Smooth muscle cell (in vitro differentiated cells): ENCODE data around the gene ERRFI1. TPM values are rescaled to one million over a fixed set of nuclear protein-coding genes. Genes with fewer than 3 reads are reported as not detected.

ENCODE experiments used
- DNase-seq: peaks from one replicate; lab custom pipeline; 2025; ENCODE audit not compliant: unreplicated experiment; lab: John Stamatoyannopoulos, UW
- H2AFZ ChIP-seq: fragments of 200-600 bp; sonication (generic); 2 replicates; pipeline ENCODE4 v1.6.0; 2016; ENCODE audit warnings: antibody characterized with exemption, low read depth, mild to moderate bottlenecking
- H3F3A ChIP-seq: fragments of 200-600 bp; sonication (generic); 2 replicates; pipeline ENCODE4 v1.6.0; 2017; ENCODE audit warnings: antibody characterized with exemption, low read depth
- H3K27ac ChIP-seq: fragments of 200-600 bp; sonication (generic); 2 replicates; pipeline ENCODE4 v1.5.1; 2016; ENCODE audit warnings: low read depth, mild to moderate bottlenecking
- H3K27me3 ChIP-seq: fragments of 200-600 bp; sonication (generic); 2 replicates; pipeline ENCODE4 v1.6.1; 2016; ENCODE audit warnings: low read depth, mild to moderate bottlenecking
- H3K36me3 ChIP-seq: fragments of 200-600 bp; sonication (generic); 2 replicates; pipeline ENCODE4 v1.5.1; 2016; ENCODE audit warnings: low read depth
- H3K4me1 ChIP-seq: fragments of 200-600 bp; sonication (generic); 2 replicates; pipeline ENCODE4 v1.5.1; 2016; ENCODE audit warnings: low read depth
- H3K4me2 ChIP-seq: fragments of 200-600 bp; sonication (generic); 2 replicates; pipeline ENCODE4 v1.6.0; 2016; ENCODE audit warnings: mild to moderate bottlenecking
- H3K4me3 ChIP-seq: fragments of 200-600 bp; sonication (generic); 2 replicates; pipeline ENCODE4 v1.5.1; 2016; ENCODE audit warnings: mild to moderate bottlenecking
- H3K79me2 ChIP-seq: fragments of 200-600 bp; sonication (generic); 2 replicates; pipeline ENCODE4 v1.6.0; 2016; ENCODE audit warnings: low read depth, mild to moderate bottlenecking
- H3K9ac ChIP-seq: fragments of 200-600 bp; sonication (generic); 2 replicates; pipeline ENCODE4 v1.6.0; 2016; ENCODE audit warnings: low read depth
- H3K9me3 ChIP-seq: fragments of 200-600 bp; sonication (generic); replicated peaks from 2 replicates; pipeline ENCODE4 v1.5.1; 2016; ENCODE audit warnings: low read depth
- H4K20me1 ChIP-seq: fragments of 200-600 bp; sonication (generic); 2 replicates; pipeline ENCODE4 v1.6.0; 2016; ENCODE audit warnings: low read depth
- WGBS: methylation state at CpG from one replicate; pipeline ENCODE4 v1.1.7; 2016; ENCODE audit warnings: low lambda C conversion rate; 5-methylcytosine and 5-hydroxymethylcytosine counted together
- polyA plus RNA-seq: library from polyadenylated mRNA; unstranded; fragments of >200 nt; fragmentation: Nextera tagmentation; extraction: Ambion mirVana; gene quantifications from 2 replicates; pipeline ENCODE4 v1.2.1, GENCODE V29; 2016
- total RNA-seq: library from RNA; depleted of rRNA; stranded (reverse); fragments of >200 nt; gene quantifications from 2 replicates; pipeline ENCODE4 v1.2.3, GENCODE V29; 2014
- TF ChIP-seq, protein P1 (sequence below): fragments of 200-600 bp; sonication (generic); IDR thresholded peaks from 2 replicates; pipeline ENCODE4 v1.5.1; 2017; ENCODE audit warnings: borderline replicate concordance, mild to moderate bottlenecking, antibody characterized with exemption; ENCODE audit not compliant: insufficient read depth, poor library complexity, severe bottlenecking

Gene ERRFI1
- total and polyA plus RNA-seq, 2 experiments from 2014 or later = 81.6 to 184 TPM

DNA sequence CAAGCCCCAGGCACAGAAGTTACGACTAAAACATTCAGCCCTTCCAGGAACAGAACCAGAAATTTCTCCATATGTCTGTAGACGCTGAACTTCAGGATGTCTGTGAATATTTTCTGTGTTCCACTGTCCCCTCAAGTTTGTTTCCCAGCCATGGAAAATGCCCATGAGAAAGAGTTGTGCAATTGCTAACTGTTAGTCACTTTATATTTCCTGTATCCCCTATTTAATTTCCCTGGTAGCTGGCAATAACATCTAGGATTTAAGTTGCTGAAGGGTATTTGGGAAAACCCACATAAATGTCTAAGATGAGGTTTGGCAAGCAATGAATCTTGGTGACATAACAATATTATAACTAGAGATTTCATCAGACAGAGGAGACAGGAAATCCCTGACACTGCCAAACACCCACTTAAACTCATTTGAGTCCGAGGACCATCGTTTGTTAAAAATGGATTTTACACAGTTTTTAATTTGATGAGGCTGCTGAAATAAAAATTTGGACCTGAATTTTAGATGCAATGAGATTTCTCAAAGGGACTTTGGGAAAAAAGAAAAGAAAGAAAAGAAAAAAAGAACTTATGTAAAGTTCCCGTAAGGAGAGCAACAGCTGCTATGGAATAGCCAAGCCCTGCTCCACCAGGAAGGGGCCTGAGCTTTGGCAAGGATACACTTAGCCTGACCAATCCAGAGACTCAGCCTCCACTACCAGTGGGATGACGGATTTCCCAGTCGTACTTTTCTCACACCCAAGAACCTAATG, 21.8 kb upstream of the ERRFI1 start:
- Histone ChIP-seq H3K4me1 (peaks cover 8% of the 10 kb centered on the region), H3K9ac (peak overlapping the region; percentile 76), H2AFZ (peak overlapping the region; percentile 21), H3K4me2 (peak overlapping the region; percentile 71), H3K27ac (peak overlapping the region; percentile 97), H4K20me1 (no peaks in the 10 kb centered on the region), H3K79me2 (no peaks in the 10 kb centered on the region), H3K27me3 (no peaks in the 10 kb centered on the region), H3K9me3 (no peaks in the 10 kb centered on the region), H3K4me3 (no peak overlapping the region), H3F3A (peaks cover 18% of the 10 kb centered on the region), H3K36me3 (no peaks in the 10 kb centered on the region)
- no peak for DNase-seq
- TF ChIP-seq, protein P1, sequence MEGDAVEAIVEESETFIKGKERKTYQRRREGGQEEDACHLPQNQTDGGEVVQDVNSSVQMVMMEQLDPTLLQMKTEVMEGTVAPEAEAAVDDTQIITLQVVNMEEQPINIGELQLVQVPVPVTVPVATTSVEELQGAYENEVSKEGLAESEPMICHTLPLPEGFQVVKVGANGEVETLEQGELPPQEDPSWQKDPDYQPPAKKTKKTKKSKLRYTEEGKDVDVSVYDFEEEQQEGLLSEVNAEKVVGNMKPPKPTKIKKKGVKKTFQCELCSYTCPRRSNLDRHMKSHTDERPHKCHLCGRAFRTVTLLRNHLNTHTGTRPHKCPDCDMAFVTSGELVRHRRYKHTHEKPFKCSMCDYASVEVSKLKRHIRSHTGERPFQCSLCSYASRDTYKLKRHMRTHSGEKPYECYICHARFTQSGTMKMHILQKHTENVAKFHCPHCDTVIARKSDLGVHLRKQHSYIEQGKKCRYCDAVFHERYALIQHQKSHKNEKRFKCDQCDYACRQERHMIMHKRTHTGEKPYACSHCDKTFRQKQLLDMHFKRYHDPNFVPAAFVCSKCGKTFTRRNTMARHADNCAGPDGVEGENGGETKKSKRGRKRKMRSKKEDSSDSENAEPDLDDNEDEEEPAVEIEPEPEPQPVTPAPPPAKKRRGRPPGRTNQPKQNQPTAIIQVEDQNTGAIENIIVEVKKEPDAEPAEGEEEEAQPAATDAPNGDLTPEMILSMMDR = no peak
- 8% methylated on average over 7 of the region's 7 CpGs for WGBS

DNA sequence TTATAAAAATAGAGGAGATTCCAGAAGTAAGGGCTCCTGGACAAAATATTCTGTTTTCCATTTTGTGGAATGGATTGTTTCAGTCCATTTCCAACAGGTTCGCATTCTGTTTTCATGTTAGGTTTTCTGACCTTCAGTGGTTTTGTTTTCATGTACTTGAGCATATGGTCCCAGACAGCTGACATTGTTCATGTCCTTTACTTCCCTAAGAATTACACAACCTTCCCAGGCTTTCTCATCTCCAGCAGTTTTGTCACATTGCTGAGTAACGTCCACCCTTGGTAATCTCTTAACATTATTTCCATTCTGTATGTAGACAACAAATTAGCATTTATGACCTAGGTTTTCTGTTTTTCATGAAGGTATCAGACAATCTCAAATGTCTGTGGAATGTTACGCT, 21.0 kb upstream of the ERRFI1 start:
- Histone ChIP-seq H3K4me3 (no peak overlapping the region), H3F3A (peaks cover 18% of the 10 kb centered on the region), H3K4me2 (peak overlapping the region; percentile 71), H3K9ac (peak overlapping the region; percentile 76), H3K27me3 (no peaks in the 10 kb centered on the region), H3K27ac (peak overlapping the region; percentile 97), H4K20me1 (no peaks in the 10 kb centered on the region), H2AFZ (peak overlapping the region; percentile 21), H3K4me1 (peaks cover 8% of the 10 kb centered on the region), H3K36me3 (no peaks in the 10 kb centered on the region), H3K9me3 (no peaks in the 10 kb centered on the region), H3K79me2 (no peaks in the 10 kb centered on the region)
- WGBS = 46% methylated on average over 3 of the region's 3 CpGs
- DNase-seq = no peak
- TF ChIP-seq, protein P1 = no peak

DNA sequence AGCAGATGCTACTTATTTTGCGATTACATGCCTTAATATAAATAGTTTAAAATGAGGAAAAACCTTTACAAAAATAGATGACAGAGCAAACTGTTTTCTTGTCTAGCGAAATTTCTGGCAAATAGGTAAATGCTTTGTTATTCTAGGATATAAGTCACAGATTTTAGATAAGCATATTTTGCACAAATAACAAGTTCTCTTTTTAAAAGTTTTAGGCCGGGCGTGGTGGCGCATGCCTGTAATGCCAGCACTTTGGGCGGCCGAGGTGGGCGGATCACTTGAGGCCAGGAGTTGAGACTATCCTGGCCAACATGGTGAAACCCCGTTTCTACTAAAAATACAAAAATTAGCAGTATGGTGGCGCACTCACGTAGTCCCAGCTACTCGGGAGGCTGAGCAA, 20.3 kb upstream of the ERRFI1 start:
- H3K36me3 ChIP-seq = peaks cover 5% of the 10 kb centered on the region
- H3F3A ChIP-seq = peaks cover 18% of the 10 kb centered on the region
- H3K4me3 ChIP-seq = no peak overlapping the region
- no peak overlapping the region for H2AFZ ChIP-seq
- H3K27me3 ChIP-seq = no peaks in the 10 kb centered on the region
- peaks cover 8% of the 10 kb centered on the region for H3K4me1 ChIP-seq
- no peaks in the 10 kb centered on the region for H4K20me1 ChIP-seq
- WGBS = 92% methylated on average over 12 of the region's 12 CpGs
- H3K4me2 ChIP-seq = peak overlapping the region; percentile 6
- TF ChIP-seq, protein P1 = no peak
- no peak overlapping the region for H3K9ac ChIP-seq
- no peaks in the 10 kb centered on the region for H3K9me3 ChIP-seq
- peak overlapping the region; percentile 97 for H3K27ac ChIP-seq
- DNase-seq = no peak
- H3K79me2 ChIP-seq = no peaks in the 10 kb centered on the region

DNA sequence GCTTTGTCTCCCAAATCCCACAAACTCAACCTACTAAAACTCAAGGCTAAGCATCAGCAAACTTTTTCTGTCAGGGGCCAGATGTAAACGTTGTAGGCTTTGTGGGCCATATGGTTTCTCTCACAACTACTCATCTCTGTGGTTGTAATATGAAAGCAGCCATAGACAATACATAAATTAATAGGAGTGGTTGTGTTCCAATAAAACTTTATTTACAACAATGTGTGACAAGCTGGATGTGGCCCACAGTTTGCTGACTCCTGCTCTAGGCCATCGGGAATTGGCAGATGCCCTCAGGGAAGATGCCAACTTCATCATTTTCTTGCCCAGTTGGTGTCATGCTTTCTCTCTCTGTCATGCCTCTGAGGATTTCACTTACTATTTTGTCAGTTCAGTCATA, 17.5 kb upstream of the ERRFI1 start:
- H3K9ac ChIP-seq = no peak overlapping the region
- no peak for DNase-seq
- no peak overlapping the region for H3K27ac ChIP-seq
- TF ChIP-seq, protein P1 = no peak
- no peak overlapping the region for H3K4me2 ChIP-seq
- H3K4me3 ChIP-seq = no peak overlapping the region
- no peaks in the 10 kb centered on the region for H4K20me1 ChIP-seq
- H3F3A ChIP-seq = peaks cover 29% of the 10 kb centered on the region
- WGBS = 60% methylated on average over 2 of the region's 2 CpGs
- H3K9me3 ChIP-seq = no peaks in the 10 kb centered on the region
- H3K4me1 ChIP-seq = peaks cover 13% of the 10 kb centered on the region
- H3K36me3 ChIP-seq = peaks cover 5% of the 10 kb centered on the region
- H2AFZ ChIP-seq = no peak overlapping the region
- no peaks in the 10 kb centered on the region for H3K79me2 ChIP-seq
- no peaks in the 10 kb centered on the region for H3K27me3 ChIP-seq
